NCI-H748 treated with DMSO at 0.1 percent for 48 hours (cell line): ENCODE results near the gene ALS2CL.
"Not testable (repeated sequence)": the region's sequence is repeated elsewhere in the genome, so short reads cannot be mapped to it uniquely, and the experiment has no call there.

Experiments
- DNase-seq: peaks from one replicate; lab custom pipeline; 2025; lab: John Stamatoyannopoulos, UW

Gene ALS2CL, protein sequence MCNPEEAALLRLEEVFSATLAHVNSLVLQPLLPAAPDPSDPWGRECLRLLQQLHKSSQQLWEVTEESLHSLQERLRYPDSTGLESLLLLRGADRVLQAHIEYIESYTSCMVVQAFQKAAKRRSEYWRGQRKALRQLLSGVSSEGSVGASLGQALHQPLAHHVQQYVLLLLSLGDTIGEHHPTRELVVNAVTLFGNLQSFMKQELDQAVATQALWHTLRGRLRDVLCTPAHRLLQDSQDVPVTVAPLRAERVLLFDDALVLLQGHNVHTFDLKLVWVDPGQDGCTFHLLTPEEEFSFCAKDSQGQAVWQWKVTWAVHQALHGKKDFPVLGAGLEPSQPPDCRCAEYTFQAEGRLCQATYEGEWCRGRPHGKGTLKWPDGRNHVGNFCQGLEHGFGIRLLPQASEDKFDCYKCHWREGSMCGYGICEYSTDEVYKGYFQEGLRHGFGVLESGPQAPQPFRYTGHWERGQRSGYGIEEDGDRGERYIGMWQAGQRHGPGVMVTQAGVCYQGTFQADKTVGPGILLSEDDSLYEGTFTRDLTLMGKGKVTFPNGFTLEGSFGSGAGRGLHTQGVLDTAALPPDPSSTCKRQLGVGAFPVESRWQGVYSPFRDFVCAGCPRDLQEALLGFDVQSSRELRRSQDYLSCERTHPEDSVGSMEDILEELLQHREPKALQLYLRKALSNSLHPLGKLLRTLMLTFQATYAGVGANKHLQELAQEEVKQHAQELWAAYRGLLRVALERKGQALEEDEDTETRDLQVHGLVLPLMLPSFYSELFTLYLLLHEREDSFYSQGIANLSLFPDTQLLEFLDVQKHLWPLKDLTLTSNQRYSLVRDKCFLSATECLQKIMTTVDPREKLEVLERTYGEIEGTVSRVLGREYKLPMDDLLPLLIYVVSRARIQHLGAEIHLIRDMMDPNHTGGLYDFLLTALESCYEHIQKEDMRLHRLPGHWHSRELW

GRCh38 chr3:46693038-46693891 is at the start of gene ALS2CL:
TSS of gene ALS2CL (minus strand) at chr3:46693679. CDS start at chr3:46689440, 4,239 bp downstream.
- DNase-seq, result no peak

- no peak for DNase-seq
These were observed 49.6 kb upstream of the ALS2CL start for GRCh38 chr3:46742992-46743585.

GRCh38 chr3:46739565-46739964 is 46.1 kb upstream of the ALS2CL start:
- DNase-seq, result not testable (repeated sequence)

DNA sequence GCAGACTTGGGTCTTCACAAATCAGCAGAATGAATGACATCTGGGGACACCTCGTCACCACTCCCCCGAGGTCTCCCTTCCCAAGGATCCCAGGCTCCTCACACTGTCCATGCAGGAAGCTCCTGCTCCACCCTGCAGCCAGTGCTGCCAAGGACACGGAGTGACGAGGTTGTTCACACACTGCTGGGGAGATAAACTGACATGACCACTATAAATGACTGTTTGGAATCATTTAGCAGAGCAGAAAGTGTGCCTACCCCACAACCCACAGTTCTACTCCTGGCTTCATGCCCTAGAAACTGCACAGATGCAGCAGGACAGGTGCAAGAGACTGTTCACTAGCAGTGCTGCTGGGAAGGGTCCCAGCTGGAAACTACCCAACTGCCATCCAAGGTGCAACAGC is 43.9 kb upstream of the ALS2CL start:
- DNase-seq, result no peak

DNA sequence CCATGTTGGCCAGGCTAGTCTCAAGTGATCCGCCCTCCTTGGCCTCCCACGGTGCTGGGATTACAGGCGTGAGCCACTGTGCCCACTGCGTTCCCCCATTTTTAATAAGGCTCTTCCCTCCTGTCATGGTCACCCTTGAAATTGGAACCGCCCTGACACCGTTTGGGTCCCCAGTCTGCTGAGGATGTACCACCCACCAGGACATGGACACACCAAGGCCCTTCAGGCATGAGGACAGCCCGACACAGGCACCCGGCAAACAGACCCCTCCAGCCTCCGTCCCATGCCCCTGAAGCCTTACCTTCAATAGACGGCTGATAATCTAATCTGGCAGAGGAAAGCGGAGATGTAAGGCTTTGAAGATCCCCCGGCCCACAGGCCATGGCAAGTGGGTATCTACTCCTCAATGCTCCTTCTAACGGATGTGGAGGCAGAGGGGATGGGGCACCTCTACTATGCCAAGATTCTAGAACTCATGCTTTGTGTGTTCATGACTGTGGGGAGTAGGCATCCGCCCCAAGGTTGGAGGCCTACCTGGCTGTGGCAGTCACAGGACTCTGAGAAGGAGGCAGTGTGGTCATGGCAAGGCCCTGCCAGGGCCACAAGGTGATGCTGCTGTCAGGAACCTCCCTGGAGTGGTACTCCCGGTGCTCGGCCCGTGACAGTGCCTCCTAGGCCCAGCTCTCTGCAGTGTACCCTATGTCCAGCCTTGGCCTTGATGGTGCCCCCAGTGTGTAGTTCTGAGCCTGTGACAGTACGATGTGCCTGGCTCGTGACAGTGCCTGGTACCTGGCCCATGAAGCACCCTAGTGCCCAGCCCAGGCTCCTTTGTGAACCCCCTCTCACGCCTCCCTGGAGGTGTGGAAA is 42.8 kb upstream of the ALS2CL start:
- no peak for DNase-seq

DNA sequence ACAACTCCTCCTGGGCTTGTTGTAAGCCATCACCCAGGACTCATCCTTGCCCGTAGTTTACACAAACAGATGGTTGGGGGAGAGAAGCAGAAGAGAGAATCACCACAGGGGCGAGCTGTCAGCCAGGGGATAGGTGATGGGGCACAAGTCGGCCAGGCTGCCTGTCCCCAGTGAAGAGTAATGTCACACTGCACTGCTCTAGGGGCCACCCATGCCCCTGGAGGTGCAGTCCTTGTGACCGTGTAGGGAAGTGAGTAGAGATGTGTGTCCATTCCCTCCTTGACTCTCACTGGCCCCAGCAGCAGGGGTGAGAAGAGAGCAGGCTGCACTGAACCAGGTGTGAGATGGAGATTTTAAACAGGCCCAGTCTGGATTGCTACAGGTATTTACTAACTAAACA is 41.3 kb upstream of the ALS2CL start:
- DNase-seq, result no peak

DNA sequence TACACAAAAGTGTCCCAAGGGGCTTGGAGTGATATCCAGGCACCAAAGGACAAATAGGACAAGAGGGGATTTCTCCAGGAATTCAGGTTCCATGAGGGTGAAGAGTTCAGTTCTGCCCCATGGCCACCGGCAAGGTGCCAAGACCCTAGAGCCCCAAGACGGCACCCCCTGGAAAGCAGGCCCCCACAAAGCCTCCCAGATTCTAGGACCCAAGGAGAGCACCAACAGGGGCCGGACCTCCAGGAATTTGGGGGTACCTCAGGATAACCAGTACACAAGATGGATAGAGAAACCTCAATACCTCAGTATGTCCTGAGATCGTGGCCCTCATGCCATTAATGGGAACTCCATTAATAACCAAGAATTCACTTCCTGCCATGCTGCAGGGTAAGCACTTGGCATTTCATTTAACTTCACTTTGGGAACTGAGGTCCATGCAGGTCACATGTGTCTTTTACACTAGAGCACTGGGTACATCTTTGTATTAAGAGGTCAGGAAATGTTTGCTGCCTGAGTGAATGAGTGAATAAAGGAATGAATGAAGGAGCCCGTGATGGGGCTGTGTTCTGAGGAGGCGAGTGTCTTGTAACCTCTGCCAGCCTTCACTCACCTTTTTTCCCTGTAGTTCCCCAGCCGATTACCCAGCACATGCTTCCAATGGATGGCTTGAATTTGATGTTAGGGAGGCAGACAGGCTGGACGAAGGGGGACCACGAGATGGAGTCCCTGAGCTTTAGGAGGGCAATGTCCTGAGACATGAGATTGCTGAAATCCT is 39.7 kb upstream of the ALS2CL start:
- DNase-seq, result no peak

GRCh38 chr3:46731795-46732194 is 38.3 kb upstream of the ALS2CL start:
- no peak for DNase-seq

GRCh38 chr3:46730819-46731218 is 37.3 kb upstream of the ALS2CL start:
- no peak for DNase-seq

DNA sequence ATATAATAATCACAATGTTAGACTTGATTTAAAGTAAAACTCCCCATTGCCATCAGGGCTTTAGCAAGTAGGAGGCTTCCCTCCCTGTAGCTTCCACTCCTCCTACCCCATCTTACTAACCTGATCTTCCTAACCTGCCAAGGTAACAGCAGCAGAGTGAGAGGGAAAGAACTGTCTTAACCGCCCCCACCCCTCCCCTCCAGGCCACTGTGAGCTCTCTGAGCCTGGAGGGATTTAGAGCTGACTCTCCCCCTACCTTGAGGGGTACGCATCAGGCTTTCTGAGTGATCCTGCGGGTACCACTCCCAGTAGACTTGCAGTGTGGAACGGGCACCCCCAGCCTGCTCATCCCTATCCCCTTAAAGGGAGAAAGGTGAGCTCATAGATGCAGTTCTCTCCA is 35.6 kb upstream of the ALS2CL start:
- DNase-seq, result no peak

DNA sequence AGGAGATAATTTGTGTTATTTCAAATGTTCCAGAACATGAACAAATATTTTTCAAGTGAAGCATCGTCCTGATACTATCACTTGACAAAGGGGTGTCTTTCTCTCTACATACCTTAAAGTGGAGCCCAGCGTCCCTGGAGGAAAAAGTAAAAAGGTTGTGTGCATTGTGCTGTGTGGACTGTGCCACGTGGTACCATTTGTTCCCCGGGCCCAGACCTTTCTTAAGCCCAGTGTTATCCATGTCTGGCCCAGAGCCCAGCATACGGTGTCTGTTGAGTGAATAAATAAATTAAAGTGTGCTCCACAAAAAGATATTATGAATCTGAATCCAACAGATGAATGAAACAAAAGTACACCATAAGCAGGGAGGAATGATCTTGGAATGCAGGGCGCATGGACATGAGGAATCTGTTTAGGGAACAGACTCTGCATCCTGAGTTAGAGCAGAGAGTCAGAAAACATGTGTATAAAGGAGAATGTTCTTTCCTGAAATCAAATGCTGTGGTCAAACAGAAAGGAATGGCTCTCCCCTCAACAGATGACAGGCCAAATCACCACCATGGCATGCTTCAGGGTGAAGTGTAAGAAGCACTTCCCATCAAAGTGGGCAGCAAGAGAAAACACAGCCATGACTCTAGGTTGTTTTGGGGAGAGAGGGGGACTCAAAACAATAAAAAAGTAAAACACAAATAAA is 32.3 kb upstream of the ALS2CL start:
- DNase-seq, result no peak

GRCh38 chr3:46724424-46724823 is 30.9 kb upstream of the ALS2CL start:
- DNase-seq, result no peak

DNA sequence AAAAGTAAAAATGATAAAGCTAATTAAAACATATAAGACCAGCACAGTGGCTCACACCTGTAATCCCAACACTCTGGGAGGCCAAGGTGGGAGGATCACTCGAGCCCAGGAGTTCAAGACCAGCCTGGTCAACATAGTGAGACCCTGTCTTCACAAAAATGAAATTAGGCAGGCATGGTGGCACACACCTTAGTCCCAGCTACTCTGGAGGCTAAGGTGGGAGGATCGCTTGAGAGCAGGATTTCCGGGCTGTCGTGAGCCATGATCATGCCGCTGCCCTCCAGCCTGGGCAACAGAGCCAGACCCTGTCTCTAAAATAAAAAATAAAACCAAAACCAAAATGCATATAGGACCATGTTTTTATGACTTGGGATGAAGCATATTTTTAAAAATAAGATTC is 29.0 kb upstream of the ALS2CL start:
- no peak for DNase-seq

DNA sequence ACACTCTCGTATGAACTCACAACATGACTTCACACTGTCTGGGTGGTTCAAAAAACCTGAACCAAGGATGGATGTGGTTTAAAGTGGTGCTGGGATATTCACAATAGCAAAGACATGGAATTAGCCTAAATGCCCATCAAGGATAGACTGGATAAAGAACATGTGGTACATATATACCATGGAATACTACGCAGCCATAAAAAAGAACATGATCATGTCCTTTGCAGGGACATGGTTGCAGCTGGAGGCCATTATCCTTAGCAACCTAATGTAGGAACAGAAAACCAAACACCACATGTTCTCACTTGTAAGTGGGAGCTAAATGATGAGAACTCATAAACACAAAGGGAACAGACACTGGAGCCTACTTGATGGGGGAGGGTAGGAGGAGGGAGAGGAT is 27.5 kb upstream of the ALS2CL start:
- no peak for DNase-seq

GRCh38 chr3:46719735-46720271 is 26.3 kb upstream of the ALS2CL start:
- no peak for DNase-seq

DNA sequence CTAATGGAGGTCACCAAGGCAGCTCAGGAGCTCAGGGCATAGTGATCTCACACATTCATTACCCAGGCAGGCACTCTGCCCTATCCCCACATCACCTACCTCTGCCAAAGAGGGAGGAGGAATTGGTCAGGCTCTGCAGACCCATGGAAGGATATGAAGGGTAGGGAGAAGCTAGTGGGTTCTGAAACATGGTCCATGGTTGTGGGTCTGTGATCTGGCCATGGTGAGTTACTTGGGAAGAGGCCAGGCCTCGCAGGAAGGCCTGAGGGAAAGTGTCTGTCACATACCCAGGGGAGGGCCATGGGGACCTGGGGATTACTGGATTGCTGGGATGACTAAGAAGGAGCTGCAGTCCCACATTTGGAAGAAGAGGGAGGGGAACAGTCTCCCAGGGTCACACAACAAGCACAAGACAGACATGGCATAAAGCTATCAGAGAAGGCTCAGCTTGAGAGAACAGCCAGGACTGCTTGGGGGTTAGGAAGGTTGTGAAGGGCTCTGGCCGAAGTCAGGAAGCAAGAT is 25.6 kb upstream of the ALS2CL start:
- DNase-seq, result no peak

DNA sequence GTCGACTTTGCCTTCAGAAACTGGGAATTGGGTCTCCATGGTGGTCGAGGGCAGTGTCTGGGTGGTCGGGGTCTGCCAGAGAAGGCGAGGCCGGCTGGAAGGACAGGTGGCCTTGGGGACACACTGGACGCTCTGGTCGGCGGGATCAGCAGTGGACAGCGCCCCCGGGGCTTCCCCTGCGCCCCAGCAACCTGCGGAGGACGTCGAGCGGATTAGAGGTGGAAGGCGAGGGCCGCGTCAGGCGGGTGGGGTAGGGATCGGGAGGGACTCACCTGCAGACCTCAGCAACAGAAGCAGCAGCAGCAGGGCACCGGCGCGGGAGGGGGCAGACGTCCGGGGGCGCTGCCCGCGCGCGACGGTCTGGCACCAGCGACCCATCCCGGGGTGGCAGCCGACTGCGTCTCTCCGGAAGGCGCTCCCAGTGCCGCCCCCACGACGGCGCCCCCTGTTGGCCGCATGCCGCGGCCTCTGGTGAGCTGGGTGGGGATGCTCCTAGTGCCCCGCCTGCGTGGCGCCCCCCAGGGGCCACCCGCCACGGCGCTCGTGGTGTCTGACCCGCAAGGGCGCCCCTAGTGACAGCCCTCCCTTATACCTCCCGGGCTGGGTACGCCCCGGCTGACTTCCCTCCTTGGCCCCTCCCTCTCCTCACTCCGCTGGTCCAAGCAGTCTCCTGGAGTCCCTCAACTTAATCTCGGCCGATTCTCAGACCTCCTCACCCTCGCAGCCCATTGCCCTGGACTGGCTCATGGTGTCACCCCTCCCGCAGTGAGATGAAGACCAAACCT is 24.2 kb upstream of the ALS2CL start, which contains the start of gene PRSS50:
TSS of gene PRSS50 (minus strand) at position 423 of the 785 bp plus-strand sequence. CDS start at position 378, 45 bp downstream.
- DNase-seq, result no peak
